Measurements from ENCODE around the gene USP32.

The USP32 gene

DNA sequence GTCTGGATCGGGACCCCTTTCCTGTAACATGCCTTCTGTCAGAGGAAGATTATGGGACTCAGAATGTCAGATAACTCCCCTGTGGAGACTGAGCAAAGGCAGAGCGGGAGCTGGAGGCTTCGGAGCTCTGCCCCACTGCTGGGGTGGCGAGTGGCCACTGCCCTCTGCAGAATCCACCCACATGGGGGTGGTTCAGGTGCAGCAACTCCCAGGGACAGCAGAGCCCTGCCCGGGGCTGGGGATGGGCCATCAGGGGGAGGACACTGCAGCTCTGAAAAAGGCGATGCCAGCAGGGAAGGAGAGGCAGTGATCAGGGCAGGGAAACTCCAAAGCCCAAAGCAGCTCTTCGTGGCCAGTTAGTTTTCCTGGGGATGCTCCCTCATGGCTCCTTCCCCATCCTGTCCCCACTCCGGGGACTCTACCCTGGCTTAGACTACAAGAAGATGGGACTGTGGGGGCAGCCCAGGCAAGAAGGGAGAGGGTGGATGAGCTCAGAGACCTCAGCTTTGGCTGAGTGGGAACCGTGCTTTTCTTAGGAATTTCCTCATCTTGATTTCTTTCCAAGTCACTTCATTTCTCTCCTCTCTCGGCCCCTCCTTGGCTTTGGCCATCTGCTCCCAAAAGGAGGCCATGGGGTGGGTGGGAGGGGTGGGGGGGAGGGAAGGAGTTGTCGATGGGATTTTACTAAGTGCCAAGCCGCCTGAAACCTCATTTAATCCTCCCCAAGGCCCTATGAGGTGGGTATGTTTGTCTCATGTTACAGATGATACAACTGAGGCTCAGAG, 238.1 kb downstream of the USP32 start:
- DNase-seq (ENCODE audit: low spot score): no peak

DNA sequence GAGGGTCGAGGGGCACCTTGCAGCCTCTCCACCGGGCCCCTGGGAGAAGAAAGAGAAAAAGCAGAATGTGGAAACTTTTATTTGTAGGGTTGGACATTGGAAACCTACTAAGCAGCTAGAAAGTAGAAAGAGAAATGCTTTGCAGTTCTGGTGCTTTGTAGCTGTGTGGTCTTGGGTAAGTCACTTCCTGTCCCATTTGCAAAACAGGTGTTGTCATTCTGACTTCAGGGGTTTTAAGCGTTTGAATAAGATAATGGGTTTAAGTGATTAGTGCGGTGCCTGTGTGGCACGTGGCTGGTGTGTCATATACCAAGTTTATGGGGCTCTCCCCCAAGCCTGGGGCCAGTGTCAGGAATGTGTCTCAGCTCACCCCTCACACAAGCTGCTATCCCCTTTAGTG, 240.6 kb downstream of the USP32 start:
- no peak for DNase-seq (ENCODE audit: low spot score)

DNA sequence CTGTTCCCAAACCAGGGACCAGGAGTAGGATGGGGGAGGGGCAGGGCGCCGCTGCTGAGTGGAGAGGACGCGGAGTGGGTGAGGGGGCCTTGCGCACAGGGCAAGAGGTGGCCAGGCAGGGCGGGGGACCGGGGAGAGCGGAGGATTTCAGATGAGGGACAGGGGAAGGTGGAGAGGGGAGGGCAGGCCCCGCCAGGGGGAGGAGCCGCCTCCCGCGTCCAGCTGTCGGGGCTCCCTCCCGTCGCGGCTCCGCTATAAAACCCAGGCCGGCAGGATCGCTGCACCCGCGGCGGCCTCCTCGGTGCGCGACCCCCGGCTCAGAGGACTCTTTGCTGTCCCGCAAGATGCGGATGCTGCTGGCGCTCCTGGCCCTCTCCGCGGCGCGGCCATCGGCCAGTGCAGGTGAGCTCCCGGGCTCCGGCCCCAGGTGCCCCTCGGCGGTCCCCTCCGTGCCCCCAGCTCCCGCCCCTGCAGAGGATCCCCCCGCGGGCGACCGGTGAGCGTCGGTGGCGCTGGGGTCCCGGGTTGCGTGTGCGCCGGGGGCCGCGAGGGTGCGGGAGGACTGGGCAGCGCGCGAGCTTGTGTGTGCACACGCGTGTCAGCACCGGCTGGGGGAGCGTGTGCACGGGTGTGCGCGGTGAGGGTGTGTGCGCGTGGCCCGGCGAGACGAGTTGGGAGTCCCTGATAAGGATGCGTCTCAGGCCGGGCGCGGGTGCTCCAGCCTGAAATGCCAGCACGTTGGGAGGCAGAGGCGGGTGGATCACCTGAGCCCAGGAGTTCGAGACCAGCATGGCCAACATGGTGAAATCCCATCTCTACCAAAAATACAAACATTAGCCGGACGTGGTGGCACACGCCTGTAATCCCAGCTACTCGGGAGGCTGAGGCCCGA, 242.0 kb downstream of the USP32 start, which contains the start of gene CA4:
CA4 (plus strand) TSS at position 283 of the 892 bp plus-strand sequence; CDS start at position 345, 62 bp downstream.
- DNase-seq (ENCODE audit: low spot score): peak; percentile 75

DNA sequence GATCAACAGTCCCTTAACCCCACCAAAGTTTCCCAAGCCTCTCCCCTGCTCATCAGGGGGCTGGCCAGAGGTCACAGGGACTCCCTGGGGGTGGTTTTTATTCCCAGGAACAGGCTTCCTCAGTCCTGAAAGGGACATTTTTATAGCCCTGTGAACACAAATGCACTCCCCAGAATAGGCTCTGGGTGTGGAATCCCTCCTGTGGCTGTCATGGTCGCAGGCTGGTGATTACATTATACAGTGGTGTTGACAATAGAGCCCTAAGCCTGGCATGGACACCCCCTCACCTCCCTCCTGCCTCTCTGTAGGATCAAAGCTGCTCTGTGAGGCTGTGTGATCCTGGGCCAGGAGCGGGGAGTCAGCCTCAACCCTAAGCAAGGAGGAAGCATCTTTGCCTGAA, 243.6 kb downstream of the USP32 start:
- DNase-seq (ENCODE audit: low spot score): no peak

DNA sequence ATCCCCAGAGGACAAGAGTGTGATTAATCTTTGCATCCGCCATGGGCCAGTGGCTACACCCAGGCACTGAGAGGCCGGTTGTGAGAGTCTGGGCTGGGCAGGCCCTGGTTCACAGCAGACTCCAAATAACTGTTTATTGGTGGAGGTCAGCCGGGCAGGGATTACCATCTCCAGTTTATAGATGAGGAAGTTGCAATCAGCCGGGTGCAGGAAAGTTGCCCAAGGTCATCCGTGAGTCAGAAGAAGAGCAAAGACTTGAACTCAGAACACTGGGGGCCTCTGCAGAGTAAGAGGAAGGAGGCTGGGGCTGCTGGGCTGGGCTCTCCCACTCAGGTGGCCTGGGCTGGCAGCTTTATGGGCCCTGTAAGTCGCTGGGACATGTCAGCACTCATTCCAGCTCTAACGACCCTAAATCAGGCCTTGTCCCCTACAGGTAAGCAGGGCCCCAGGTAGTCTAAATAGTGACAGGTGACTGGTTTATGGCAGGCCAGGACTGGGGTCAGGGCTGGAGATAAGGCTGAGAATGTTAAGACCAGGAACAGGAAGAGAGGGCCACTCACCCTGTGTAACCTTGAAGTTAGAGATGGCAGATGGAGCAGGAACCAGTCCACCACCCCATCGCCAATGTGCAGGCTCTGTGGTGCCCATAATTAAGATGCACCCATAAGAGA, 244.2 kb downstream of the USP32 start:
- DNase-seq (ENCODE audit: low spot score): no peak

DNA sequence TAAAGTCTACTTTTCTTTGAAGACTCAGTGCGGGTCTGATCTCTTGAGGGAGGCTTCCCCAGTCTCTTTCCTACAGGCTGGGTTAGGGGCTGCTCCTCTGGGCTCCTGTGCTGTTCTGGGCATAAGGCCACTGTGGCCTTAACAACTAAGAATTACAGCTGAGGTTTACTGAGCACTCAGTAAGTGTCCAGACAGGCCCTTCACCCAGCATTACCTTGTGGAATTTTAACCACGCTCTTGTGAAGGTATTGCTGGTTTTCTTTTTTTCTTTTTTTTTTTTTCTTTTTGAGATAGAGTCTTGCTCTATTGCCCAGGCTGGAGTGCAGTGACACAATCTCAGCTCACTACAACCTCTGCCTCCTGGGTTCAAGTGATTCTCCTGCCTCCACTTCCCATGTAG, 245.7 kb downstream of the USP32 start:
- no peak for DNase-seq (ENCODE audit: low spot score)

DNA sequence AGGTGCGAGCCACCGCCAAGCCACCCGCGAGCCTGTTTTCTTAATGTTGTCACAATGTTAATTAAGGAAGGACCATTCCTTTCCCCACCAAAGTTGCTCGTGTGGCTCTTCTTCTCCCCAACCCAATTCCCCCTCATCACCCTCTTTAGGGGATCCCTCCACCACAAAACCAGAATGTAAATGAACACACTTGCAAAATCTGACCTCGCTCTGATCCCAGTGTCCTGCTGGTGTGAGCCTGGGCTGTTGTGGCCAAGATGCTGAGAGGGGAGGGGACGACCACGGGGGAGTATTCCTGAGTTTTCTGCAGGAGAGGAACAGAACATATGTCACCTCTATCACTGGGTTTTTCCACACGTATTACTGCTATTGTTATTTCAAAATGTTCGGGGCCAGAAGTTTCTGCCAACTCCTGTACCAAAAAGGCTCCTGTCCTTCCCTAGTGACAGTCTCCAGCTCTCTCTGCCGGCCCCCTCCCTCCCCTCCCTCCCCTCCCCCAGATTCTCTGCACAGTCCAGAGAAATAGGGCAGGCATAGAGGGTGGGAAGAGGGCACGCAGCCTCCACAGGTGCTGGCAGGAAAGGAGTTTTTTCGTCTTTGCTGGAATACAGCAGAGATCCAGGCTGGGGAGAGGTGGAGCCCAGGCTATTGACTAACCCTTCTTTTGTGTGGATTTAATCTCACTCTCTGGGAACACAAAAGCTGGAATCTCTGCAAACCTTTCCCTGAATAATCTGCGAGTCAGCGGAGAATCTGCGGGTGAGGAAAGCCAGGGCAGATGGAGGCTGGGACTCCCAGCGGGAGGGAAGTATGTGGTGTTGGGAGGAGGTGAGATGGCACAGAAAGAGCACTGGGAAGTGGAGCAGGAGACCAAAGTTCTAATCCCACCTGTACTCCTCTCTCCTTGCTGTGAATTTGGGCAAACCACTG, 246.7 kb downstream of the USP32 start:
- peak; percentile 92 for DNase-seq (ENCODE audit: low spot score)

DNA sequence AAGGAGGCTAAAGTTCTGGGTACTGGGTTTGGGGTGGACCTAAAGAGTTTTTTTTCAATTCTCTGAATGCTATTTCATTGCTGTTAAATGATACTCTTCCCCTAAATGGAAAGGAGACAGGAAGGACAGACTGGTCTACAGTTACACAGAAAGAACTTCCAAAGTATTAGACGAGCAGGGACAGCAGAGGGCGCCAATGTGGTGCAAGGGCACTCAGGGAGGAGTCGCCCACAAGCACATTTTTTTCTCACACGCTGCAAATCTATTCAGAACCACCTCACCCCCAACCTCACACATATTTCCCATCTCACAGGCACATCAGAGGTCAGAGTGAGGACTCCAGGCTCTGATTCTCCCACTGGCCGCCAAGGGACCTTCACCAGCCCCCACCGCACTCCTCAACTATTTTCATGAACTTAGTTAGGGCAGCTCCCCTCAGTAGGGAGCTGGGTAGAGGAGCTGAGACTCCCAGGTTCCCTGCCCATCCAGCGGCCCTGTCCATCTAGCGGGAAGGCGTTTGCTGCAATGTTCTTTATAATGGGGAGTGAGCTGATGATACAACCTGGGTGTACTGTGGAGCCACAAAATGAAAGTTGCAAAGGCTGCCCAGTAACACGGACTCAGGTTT, 248.9 kb downstream of the USP32 start:
- peak; percentile 94 for DNase-seq (ENCODE audit: low spot score)

DNA sequence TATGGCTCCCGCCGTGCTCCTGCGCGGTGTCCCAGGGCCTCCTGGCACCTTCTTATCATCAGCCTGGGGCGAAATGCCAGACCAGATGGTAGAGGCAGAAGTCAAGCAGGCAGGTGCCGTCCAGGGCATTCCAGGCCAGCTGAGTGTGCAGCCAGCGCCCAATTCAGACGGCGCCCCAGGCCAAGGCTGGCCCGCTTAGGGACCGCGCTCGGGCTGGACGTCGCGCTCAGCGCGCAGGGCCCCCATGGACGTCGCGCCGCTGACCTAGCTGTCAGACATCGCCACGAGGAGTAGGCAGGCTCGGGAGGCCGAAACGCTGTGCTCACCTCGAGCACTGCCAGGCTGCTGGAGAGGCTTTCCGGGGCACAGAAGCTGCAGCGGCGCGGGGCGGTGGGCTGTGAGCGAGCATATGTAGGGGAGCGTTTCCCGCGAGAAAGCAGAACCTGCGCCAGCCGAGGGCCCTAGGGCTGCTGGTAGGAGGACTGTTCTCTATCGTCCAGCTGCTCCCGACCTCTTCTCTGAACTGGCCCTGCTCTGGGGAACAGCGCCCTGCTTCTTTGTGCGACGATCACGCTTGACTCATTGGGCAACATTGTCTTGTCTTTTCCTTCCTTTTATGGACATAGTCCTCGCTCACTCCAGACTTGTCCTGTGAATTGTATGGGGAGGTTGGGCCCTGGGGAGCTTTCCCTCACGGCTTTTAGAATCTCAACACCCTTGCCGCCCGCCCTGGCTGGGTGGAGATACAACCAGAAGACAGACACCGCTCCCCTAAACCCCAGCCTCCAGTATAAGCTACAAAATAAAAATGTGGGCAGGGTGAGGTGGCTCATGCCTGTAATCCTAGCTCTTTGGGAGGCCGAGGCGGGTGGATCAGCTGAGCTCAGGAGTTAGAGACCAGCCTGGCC, 250.6 kb downstream of the USP32 start:
- peak; percentile 86 for DNase-seq (ENCODE audit: low spot score)

DNA sequence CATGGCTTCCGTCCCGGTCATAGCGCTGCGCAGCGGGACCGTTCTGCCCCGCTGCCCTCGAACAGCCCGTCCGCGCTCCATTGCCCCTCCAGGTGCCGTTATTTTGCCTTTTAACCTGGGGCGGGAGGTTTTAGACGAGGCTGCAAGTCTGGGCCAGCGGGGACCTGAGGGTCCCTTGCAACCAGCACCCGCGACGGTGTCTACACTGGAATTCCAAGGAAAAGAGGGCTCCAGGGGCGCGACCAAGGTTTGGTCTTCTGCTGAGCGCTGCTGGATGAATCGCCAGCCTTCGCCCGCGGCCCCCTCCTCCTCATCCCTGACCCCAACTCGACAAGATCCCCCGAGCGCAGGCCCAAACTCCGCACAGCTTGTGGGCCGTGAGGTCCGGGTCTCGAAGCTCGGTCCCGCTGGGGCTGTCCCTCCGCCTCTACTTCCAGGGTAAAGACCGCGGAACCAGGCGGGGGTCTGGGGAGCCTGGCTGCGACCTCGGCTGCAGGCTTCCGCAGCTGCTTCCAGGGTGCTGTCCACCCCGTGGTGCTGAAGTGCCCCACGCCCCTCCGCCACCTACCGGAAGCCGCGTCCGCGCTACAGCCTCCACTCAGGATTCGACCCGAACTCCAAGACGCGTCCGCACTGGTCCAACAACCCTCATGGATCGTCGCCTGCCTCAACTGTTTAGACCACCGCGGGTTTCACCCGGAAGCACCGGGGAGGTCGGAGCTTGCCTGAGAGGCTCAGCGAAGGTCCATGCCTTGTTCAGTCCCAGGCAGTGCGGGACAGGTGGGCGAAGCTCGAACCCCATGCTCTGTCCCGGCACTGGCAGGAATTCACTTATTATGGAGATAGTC, 252.3 kb downstream of the USP32 start:
- DNase-seq (ENCODE audit: low spot score): no peak

DNA sequence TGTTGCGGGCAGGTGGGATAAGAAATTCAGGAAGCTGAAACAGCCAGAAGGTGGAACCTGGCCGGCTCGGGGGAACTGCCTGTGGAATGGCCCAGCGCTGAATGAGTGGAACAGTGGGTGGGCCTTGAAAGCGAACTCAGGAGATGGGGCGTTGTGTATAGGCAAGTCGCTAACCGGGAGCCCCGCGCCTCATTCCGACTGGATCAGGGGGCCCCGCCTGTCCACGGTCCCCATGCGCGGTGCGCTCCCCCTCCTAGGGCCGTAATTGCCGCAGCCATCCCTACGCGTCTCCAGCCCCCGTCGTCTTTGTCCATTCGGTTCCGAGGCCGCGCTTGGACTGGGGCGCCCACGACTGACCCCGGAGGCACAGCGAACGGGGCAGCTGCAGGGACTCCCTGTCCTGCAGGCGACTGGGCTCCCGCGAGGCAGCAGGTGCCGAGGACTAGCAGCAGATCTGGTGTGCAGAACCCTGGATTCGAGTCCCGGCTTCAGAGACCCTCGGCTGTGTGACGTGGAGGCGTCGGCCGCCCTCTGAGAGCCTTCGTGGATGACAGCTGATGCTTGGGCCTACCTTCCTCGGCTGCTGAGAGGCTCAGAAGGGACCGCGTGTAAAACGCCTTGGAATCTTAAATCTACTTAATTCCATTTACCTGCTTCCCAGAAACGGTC, 253.0 kb downstream of the USP32 start:
- no peak for DNase-seq (ENCODE audit: low spot score)

DNA sequence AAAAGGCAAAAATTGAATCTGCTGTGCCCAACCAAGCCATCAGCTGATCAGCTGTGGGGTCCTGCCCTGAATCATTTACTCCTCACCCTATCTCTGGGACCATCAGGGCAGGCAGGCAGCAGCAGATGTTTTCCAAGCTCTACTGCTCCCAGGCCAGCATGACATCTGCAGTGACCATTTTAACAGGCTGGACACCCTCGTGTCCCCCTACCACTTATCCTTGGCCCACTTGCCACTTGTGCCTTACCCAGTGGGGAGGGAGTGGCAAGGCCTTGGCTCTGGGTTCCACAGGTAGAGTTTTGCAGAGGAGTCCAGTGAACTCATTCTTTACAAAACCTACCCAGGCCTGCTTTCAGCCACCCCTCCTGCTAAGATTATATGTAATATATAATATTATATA, 254.2 kb downstream of the USP32 start:
- DNase-seq (ENCODE audit: low spot score): no peak

DNA sequence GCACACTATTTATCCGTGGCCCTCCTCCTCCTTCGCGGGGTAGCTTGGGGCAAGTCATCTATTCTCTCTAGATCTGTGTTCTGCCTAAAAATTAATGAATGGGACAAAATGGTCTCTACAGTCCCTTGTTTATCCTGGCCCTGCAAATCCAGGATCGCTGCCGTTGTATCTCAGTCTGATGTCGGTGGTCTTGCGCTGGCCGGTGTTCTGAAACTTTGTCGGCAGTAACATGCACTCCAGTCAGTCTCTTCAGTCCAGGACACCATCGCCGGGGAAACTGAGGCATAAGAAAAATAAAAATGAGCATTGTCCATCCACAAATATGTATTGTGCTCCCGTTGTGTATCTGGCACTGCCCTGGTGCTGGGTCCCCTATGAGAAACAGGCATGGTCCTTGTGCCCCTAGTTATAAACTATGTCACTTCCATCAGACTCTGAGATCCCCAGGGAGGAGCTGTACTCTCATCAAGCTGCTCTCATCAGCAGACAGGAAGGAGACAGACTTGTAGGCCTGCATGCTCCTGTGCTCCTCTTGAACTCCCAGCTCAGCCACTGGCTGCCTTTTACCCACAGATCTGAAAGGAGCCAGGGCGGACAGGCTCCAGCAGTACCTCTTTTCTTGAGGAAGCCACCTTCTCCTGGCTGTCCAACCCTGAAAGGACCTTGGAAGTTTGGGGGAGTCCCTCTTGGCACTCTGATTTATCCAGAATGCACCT, 255.8 kb downstream of the USP32 start:
- DNase-seq (ENCODE audit: low spot score): no peak

DNA sequence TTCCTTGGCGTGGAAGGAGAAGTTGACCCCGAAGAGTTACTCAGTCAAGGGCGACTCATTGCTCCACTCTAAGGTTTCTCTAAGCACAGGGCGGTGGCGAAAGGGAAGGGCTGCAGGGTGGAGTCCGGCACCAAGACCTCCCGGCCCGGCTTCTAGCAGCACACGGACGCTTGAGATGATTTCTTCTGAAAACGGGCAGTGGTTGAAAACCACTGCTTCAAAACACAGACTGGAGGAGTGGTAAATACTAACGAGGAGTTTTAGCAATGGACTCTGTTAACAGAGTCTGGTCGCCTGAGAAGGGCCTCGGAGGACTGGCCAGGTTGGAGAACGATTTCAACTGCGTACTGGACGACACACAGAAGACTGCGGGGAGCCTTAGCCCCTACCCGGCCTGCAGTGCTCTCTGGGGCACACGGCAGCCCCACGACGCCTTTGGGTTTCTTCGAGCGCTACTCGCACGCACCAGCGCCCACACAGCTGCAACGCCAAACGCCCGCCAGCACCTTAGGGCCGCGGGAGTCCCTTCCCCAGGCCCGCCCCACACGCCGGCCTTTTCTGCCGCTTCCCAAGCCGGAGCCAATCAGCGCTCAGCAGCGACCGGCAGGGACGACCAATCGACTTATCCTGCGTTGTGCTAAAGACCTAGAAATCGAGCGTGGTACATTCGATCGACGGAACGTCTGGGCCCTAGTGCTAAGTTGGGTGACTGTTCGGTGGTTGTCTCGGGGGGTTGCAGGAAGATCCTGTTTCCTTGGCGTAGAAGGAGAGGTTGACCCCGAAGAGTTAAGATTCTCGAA, 256.6 kb downstream of the USP32 start:
- DNase-seq (ENCODE audit: low spot score): peak; percentile 97

DNA sequence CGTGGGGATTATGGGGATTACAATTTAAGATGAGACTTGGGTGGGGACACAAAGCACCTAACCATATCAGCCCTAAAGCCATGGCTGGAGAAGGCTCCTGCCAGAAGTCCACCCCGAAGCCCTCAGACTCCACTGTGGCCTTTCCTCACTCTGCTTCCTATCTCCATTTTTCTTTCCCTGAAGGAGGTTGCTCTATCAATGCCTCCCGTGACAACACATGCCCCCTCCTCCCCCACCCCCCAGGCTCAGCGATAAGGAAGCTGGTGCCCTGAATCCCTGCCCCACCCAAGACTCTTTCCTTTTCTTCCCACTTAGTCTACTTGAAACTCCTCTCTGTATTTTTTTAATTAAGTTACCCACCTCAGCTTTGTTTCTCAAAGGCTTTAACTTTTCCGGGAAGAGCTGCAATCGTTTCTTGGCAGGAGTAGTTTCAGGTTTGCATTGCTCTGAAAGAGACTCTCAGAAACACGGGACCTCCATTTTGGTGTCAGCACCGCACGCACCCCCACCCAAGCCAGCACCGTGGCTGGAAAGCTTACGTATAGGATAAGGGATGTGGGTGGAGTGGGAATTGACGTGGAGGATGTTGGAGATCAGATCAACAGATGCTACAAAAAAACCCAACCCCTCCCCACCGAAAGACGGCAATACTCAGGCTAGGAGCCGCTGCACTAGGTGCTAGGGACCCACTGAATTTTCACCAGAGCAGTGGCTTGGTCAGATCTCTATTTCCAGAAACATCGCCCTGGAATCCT, 257.4 kb downstream of the USP32 start:
- DNase-seq (ENCODE audit: low spot score): no peak

DNA sequence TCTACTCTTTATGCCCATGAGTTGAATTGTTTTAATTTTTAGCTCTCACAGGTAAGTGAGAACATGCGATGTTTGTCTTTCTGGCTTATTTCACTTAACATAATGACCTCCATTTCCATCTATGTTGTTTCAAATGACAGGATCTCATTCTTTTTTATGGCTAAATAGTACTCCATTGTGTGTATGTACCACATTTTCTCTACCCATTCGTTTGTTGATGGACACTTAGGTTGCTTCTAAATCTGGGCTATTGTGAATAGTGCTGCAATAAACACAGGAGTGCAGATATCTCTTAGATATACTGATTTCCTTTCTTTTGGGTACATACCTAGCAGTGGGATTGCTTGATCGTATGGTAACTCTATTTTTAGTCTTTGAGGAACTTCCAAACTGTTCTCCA, 261.5 kb downstream of the USP32 start:
- no peak for DNase-seq (ENCODE audit: low spot score)

All from cerebellar cortex (tissue), 1 donor.